Measurements from ENCODE around the gene NIPA2. TPM values are rescaled to one million over a fixed set of nuclear protein-coding genes. Genes with fewer than 3 reads are reported as not detected.

The NIPA2 gene
- total RNA-seq, 4 donors from 2014 or later, result 19.3 to 36.8 (median 32.0) TPM

- 90 to 93% methylated on average over 14 of the region's 14 CpGs for WGBS, 2 donors
- TF ChIP-seq CTCF (IDR thresholded peaks at IDR 0.05) (no peak), POLR2A (IDR thresholded peaks at IDR 0.05) (no peak)
- no peak for DNase-seq (ENCODE audit: low spot score in 2 of 2)
- no peak overlapping the region for H3K4me3 ChIP-seq (ENCODE audit: low read depth, poor library complexity, severe bottlenecking)
- intact Hi-C loops (cut with DNase I; ENCODE audit: low total_unique reads), result no loop called here
Observed at GRCh38 chr15:22889146-22889818, 50.8 kb downstream of the NIPA2 start.

- H3K4me3 ChIP-seq (ENCODE audit: low read depth, poor library complexity, severe bottlenecking), result no peak overlapping the region
- no peak for DNase-seq (ENCODE audit: low spot score in 2 of 2)
- TF ChIP-seq CTCF (IDR thresholded peaks at IDR 0.05), result no peak
- no peak for TF ChIP-seq POLR2A (IDR thresholded peaks at IDR 0.05)
- 93 to 99% methylated on average over 11 of the region's 11 CpGs for WGBS, 2 donors
- intact Hi-C loops (cut with DNase I; ENCODE audit: low total_unique reads), result no loop called here
Observed at GRCh38 chr15:22890296-22890695, 51.8 kb downstream of the NIPA2 start.

- no peak overlapping the region for H3K4me3 ChIP-seq (ENCODE audit: low read depth, poor library complexity, severe bottlenecking)
- no peak for TF ChIP-seq CTCF (IDR thresholded peaks at IDR 0.05)
- no peak for TF ChIP-seq POLR2A (IDR thresholded peaks at IDR 0.05)
- DNase-seq (ENCODE audit: low spot score in 2 of 2), result no peak
- WGBS, 2 donors, result 89 to 97% methylated on average over 33 of the region's 33 CpGs
- intact Hi-C loops (cut with DNase I; ENCODE audit: low total_unique reads), result no loop called here
Observed at GRCh38 chr15:22891426-22892210, 53.2 kb downstream of the NIPA2 start.

GRCh38 chr15:22892333-22892732 lies 53.9 kb downstream of the NIPA2 start:
- no peak for TF ChIP-seq CTCF (IDR thresholded peaks at IDR 0.05)
- TF ChIP-seq POLR2A (IDR thresholded peaks at IDR 0.05), result no peak
- WGBS, 2 donors, result 88 to 98% methylated on average over 9 of the region's 9 CpGs
- DNase-seq (ENCODE audit: low spot score in 2 of 2), result no peak
- intact Hi-C loops (cut with DNase I; ENCODE audit: low total_unique reads), result no loop called here
- no peak overlapping the region for H3K4me3 ChIP-seq (ENCODE audit: low read depth, poor library complexity, severe bottlenecking)

- TF ChIP-seq CTCF (IDR thresholded peaks at IDR 0.05), result no peak
- intact Hi-C loops (cut with DNase I; ENCODE audit: low total_unique reads), result no loop called here
- DNase-seq (ENCODE audit: low spot score in 2 of 2), result no peak
- H3K4me3 ChIP-seq (ENCODE audit: low read depth, poor library complexity, severe bottlenecking), result no peak overlapping the region
- WGBS, 2 donors, result 94 to 96% methylated on average over 17 of the region's 17 CpGs
Observed at GRCh38 chr15:22893081-22893480, 54.6 kb downstream of the NIPA2 start.

Measured in lower leg skin (tissue), 4 donors.